Mesothelial cell of epicardium (in vitro differentiated cells): ENCODE results near the gene ZBED1. TPM values are rescaled to one million over a fixed set of nuclear protein-coding genes. Genes with fewer than 3 reads are reported as not detected.
"Not testable (repeated sequence)": the region's sequence is repeated elsewhere in the genome, so short reads cannot be mapped to it uniquely, and the experiment has no call there.

ENCODE experiments used
- DNase-seq, 2 experiments: peaks; one replicate each; pipeline ENCODE4 v3.0.0; 2021; ENCODE audit warnings: low spot score in 2 of 2; ENCODE audit not compliant: unreplicated experiment in 2 of 2
- H3K27ac Mint-ChIP-seq: 2 replicates; pipeline ENCODE4 v1.8.0; 2021; ENCODE audit warnings: mixed read lengths
- H3K27me3 Mint-ChIP-seq: 2 replicates; pipeline ENCODE4 v1.8.0; 2021; ENCODE audit warnings: low read depth, mixed read lengths
- H3K36me3 Mint-ChIP-seq: 2 replicates; pipeline ENCODE4 v1.8.0; 2021; ENCODE audit warnings: mixed read lengths
- H3K4me1 Mint-ChIP-seq: 2 replicates; pipeline ENCODE4 v1.8.0; 2021; ENCODE audit warnings: mixed read lengths
- H3K4me3 Mint-ChIP-seq: 2 replicates; pipeline ENCODE4 v1.8.0; 2021; ENCODE audit warnings: mild to moderate bottlenecking, moderate library complexity, mixed read lengths
- H3K9me3 Mint-ChIP-seq: 2 replicates; pipeline ENCODE4 v1.8.0; 2021; ENCODE audit warnings: mixed read lengths
- total RNA-seq: library from RNA; stranded (reverse); gene quantifications from 3 replicates; pipeline ENCODE4 v1.2.1, GENCODE V29; 2021
- TF ChIP-seq, protein P1 (sequence below): fragments of 200-600 bp; sonication (generic); IDR thresholded peaks from one replicate; pipeline ENCODE4 v1.5.0; 2021; ENCODE audit warnings: antibody characterized with exemption; ENCODE audit not compliant: unreplicated experiment

Gene ZBED1
- total RNA-seq, 1 donor from 2014 or later, result 46.3 TPM

DNA sequence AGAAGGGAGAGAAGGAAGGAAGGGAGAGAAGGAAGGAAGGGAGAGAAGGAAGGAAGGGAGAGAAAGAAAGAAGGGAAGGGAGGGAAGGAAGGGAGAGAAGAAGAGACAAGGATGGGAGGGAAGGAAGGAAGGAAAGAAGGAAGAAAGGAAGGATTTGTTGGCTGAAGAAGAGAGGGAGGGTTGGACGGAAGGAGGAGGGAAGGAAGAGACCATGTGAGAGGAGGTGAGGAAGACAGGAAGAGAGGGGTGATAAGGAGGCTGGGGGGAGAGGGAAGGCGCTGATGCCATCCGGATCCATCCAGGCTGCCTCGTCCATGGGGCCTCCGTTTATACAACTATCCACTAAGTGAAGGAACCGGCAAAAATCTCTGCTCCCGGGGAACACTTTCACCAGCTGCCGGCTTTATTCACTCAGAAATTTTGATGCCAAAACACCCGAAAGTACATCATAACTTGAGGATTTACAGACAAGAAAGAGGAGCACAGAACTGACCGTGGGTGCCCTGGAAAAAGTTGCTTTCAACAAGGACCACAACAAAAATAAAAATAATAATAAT lies 14.9 kb downstream of the ZBED1 start:
- Mint-ChIP-seq H3K36me3 (peaks cover 42% of the 10 kb centered on the region), H3K4me3 (no peak overlapping the region)

DNA sequence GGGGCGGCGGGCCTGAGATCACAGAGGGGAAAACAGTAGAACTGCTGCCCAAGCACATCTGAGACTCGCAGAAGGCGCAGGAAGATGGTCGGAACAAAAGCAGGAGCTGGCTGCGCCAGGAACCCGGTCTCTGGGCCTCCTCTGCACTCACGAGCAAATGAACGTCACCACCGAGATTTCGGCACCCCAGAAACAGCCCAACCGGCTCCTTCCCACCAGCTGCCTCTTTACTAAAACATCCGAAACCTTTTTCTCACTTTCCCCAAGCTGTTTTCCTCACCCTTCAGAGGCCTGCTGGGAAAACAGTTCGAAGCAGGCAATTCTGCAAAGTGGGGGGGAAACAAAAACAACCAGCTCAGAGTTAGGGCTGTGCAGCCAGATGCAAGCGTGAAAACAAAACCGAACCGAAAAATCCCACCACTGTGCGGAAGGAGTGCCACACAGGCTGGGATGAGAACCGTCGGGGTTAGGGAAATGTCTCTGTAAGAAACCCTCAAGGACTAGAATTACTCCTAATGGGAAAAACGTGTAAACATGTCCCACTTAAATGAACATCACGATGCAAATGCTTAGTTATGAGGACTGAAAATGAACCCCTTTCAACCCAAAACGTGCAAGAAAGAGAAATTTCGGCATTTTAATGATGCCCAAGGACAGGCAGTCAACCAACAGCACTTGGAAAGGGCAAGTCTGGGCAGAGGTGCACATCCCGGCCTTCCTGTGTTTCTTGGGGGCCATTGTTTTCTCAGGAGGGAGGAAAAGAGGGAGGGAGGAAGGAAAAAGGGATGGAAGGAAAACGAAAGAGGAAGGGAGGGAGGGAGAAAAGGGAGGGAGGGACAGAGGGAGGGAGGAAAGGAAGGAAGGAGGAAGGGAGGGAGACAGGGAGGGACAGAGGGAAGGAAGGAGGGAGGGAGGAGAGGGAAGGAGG lies 15.8 kb downstream of the ZBED1 start:
- H3K27ac Mint-ChIP-seq, result peak overlapping the region; percentile 73
- no peak for DNase-seq
- H3K4me3 Mint-ChIP-seq, result no peak overlapping the region
- H3K4me1 Mint-ChIP-seq, result peaks cover 4% of the 10 kb centered on the region
- TF ChIP-seq, protein P1, sequence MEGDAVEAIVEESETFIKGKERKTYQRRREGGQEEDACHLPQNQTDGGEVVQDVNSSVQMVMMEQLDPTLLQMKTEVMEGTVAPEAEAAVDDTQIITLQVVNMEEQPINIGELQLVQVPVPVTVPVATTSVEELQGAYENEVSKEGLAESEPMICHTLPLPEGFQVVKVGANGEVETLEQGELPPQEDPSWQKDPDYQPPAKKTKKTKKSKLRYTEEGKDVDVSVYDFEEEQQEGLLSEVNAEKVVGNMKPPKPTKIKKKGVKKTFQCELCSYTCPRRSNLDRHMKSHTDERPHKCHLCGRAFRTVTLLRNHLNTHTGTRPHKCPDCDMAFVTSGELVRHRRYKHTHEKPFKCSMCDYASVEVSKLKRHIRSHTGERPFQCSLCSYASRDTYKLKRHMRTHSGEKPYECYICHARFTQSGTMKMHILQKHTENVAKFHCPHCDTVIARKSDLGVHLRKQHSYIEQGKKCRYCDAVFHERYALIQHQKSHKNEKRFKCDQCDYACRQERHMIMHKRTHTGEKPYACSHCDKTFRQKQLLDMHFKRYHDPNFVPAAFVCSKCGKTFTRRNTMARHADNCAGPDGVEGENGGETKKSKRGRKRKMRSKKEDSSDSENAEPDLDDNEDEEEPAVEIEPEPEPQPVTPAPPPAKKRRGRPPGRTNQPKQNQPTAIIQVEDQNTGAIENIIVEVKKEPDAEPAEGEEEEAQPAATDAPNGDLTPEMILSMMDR, result no peak
- H3K9me3 Mint-ChIP-seq, result peaks cover 3% of the 10 kb centered on the region
- H3K36me3 Mint-ChIP-seq, result peaks cover 37% of the 10 kb centered on the region
- no peaks in the 10 kb centered on the region for H3K27me3 Mint-ChIP-seq

More for the DNA sequence above, 14.9 kb downstream of the ZBED1 start:
- H3K27me3 Mint-ChIP-seq, result no peaks in the 10 kb centered on the region
- H3K9me3 Mint-ChIP-seq, result no peaks in the 10 kb centered on the region
- H3K4me1 Mint-ChIP-seq, result peaks cover 4% of the 10 kb centered on the region
- no peak for DNase-seq
- TF ChIP-seq, protein P1, result no peak
- H3K27ac Mint-ChIP-seq, result peak overlapping the region; percentile 12

DNA sequence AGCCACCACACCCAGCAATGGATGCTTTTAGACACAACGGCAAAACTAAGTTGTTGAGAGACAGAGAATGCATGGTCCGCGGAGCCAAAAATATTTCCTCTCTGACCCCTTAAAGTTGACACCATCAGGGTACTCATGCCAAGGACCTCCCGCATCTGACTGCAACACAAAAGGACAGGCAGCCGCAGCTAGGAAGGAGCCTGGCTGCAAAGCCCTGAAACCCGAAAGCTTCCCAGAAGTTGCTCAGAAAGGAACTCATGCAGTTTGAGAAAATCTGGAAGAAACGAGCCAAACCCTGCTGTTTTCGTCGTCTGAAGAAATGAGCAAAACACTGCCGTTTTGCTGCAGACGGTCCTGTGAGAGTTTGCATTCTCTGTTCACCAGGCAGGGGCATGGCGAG lies 16.5 kb downstream of the ZBED1 start:
- DNase-seq, result no peak
- Mint-ChIP-seq H3K36me3 (peaks cover 38% of the 10 kb centered on the region), H3K4me1 (peaks cover 4% of the 10 kb centered on the region), H3K27me3 (no peaks in the 10 kb centered on the region), H3K27ac (peak overlapping the region; percentile 48), H3K9me3 (peaks cover 8% of the 10 kb centered on the region), H3K4me3 (no peak overlapping the region)
- TF ChIP-seq, protein P1, result no peak

DNA sequence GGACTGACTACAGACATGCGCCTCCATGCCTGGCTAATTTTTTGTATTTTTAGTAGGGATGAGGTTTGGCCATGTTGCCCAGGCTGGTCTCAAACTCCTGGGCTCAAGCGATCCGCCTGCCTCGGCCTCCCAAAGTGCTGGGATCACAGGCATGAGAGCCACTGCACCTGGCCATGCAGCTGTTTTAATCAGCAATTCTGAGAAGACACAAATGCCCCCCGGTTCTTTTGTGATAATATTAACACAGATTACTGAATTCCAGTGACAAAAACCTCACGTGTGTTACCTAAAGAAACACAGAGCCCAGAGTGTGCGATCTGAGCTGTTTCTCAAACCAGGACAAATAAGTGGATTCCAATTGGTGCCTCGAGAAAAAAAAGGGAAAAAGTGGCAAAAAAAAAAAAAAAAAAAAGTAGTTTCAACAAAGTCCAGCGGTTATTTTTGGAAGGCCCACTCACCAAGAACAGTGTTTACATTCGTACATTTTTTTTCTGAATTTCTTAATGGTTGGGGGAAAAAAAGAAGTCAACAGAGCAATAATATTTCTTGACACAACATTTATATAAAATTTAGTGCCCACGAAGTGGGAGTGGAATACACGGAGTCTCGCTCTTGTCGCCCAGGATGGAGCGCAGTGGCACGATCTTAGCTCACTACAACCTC lies 17.2 kb downstream of the ZBED1 start:
- Mint-ChIP-seq H3K4me3 (no peak overlapping the region), H3K4me1 (peaks cover 4% of the 10 kb centered on the region), H3K27ac (peak overlapping the region; percentile 39), H3K27me3 (no peaks in the 10 kb centered on the region), H3K36me3 (peaks cover 36% of the 10 kb centered on the region), H3K9me3 (peaks cover 8% of the 10 kb centered on the region)
- TF ChIP-seq, protein P1, result no peak
- DNase-seq, result no peak

DNA sequence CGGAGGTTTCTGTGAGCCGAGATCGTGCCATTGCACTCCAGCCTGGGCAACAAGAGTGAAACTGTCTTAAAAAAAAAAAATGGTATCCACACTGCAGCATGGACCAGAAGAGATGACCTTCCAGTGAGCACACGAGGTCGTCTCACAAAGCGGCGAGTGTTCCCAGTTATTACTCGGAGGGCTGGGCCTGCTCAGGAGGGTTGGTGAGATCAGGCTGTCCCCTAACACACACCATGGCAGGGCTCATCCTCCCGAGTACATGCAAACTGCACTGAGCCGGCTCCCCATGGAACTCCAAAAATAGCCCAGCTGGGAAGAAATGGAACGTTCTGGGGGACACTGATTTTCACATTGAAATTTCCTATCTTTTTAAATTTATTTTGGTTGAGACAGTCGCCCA lies 19.2 kb downstream of the ZBED1 start:
- H3K36me3 Mint-ChIP-seq, result peaks cover 22% of the 10 kb centered on the region

DNA sequence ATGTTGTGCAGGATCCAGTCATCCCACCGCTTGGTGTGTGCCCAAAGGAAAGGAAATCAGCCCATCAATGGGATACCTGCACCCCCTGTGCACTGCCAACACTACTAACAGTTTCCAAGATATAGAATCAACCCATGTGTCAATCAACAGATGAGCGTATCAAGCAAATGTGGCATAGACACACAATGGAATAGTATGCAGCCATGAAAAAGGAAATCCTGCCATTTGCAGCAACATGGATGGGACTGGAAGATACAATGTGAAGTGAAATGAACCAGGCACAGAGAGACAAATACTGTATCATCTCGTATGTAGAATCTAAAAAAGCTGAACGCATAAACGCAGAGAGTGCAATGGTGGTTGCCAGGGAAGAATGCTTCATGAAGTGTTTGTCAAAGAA lies 20.8 kb downstream of the ZBED1 start:
- not testable (repeated sequence) for H3K27ac Mint-ChIP-seq, H3K9me3 Mint-ChIP-seq

More for the DNA sequence above, 19.2 kb downstream of the ZBED1 start:
- not testable (repeated sequence) for H3K27me3 Mint-ChIP-seq, H3K4me3 Mint-ChIP-seq, H3K27ac Mint-ChIP-seq, DNase-seq, H3K4me1 Mint-ChIP-seq, H3K9me3 Mint-ChIP-seq

More for the DNA sequence above, 20.8 kb downstream of the ZBED1 start:
- not testable (repeated sequence) for H3K27me3 Mint-ChIP-seq, H3K4me3 Mint-ChIP-seq, H3K4me1 Mint-ChIP-seq, DNase-seq
- H3K36me3 Mint-ChIP-seq, result peaks cover 20% of the 10 kb centered on the region
